Measurements from ENCODE around the gene CHST9. TPM values are rescaled to one million over a fixed set of nuclear protein-coding genes. Genes with fewer than 3 reads are reported as not detected.

The CHST9 gene
- total RNA-seq, 1 donor from 2014 or later: 0.49 TPM

DNA sequence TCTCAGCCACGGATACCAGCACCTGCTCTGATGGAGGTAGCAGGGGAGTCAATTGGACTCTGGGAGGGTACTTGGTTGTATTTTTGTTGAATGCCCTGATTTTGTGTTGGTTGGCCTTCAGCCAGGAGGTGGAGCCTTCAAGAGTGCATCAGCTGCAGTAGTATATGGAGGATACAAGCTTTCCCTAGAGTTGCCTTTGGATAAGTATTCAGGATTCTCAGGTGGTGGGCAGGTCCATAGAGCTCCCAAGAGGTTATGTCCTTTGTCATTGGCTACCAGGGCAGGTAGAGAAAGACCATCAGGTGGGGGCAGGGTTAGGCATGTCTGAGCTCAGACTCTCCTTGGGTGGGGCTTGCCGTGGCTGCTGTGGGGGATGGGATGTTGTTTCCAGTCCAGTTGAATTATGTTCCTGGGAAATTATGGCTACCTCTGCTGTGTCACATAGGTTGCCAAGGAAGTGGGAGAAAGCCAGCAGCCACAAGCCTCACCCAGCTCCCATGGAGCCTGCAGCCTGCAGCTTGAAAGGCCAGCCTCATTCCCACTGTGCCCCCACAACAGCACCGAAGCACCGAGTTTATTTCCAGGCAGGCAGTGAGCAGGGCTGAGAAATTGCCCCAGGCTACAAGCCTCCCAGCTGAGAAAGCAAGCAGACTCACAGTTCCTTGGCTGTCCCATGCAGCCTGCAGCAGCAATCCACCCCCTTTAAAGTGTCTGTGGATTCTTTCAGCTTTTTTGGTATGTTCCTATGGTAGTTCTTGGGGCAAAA is 38.6 kb upstream of the CHST9 start:
- peak; percentile 33 for DNase-seq (ENCODE audit: low read depth, low spot score)
- TF ChIP-seq, protein P1, sequence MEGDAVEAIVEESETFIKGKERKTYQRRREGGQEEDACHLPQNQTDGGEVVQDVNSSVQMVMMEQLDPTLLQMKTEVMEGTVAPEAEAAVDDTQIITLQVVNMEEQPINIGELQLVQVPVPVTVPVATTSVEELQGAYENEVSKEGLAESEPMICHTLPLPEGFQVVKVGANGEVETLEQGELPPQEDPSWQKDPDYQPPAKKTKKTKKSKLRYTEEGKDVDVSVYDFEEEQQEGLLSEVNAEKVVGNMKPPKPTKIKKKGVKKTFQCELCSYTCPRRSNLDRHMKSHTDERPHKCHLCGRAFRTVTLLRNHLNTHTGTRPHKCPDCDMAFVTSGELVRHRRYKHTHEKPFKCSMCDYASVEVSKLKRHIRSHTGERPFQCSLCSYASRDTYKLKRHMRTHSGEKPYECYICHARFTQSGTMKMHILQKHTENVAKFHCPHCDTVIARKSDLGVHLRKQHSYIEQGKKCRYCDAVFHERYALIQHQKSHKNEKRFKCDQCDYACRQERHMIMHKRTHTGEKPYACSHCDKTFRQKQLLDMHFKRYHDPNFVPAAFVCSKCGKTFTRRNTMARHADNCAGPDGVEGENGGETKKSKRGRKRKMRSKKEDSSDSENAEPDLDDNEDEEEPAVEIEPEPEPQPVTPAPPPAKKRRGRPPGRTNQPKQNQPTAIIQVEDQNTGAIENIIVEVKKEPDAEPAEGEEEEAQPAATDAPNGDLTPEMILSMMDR (conservative IDR thresholded peaks at IDR 0.05): no peak
- H3K27me3 Mint-ChIP-seq (ENCODE audit: low read depth): no peaks in the 10 kb centered on the region
- H3K27ac Mint-ChIP-seq (ENCODE audit: unreplicated experiment): no peak overlapping the region
- H3K4me1 Mint-ChIP-seq: peaks cover 20% of the 10 kb centered on the region
- peaks cover 14% of the 10 kb centered on the region for H3K9me3 Mint-ChIP-seq
- H3K4me3 Mint-ChIP-seq: no peak overlapping the region
- H3K36me3 Mint-ChIP-seq (ENCODE audit: low read depth): peaks cover 6% of the 10 kb centered on the region

DNA sequence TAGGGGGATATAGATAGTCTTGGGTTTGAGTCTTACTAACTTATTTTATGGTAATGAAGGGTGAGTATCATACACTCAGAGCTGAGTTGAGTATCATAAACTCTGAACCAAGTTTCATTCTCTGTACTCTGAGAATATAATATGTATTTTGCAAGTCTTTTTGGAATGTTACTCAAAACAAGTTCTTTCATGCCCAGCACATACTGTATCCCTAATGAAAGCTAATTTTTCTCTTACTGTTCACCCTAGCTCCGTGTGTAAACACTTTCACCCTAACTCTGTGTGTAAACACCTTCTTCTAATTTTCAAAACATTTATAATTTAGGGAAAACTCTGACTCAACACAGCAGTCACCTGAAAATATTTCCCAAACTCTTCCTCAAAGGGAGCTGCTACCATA is 29.7 kb upstream of the CHST9 start:
- Mint-ChIP-seq H3K4me3 (no peak overlapping the region), H3K9me3 (peaks cover 3% of the 10 kb centered on the region), H3K27me3 (ENCODE audit: low read depth) (no peaks in the 10 kb centered on the region), H3K36me3 (ENCODE audit: low read depth) (no peaks in the 10 kb centered on the region), H3K27ac (ENCODE audit: unreplicated experiment) (no peak overlapping the region), H3K4me1 (no peaks in the 10 kb centered on the region)
- TF ChIP-seq, protein P1 (conservative IDR thresholded peaks at IDR 0.05): no peak
- DNase-seq (ENCODE audit: low read depth, low spot score): no peak

DNA sequence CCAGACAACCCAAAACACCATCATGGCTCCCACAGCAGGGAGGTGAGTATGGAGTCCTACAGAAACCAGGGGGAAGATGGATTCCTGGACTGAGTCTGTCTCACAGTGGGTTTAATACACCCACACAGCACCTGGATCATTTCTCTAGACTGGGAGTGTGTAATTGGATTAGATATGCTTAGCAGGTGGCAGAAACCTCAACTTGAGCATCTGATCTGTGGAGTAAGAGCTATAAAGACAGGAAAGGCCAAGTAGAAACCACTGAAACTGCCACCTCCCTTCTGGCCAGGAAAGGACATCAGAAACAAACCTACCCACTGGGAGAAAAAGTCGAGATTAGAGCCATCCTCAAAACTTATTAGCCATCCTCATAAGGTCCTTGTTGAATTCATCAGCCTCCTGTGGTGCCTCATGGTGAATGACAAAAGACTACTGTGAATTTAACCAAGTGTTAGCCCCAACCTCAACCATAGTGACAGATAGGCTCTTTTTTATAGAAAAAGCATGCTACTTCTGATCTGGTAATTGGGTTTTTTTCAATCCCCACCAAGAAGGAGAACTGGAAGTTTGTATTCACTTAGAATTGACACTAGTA is 28.1 kb upstream of the CHST9 start:
- Mint-ChIP-seq H3K4me1 (no peaks in the 10 kb centered on the region), H3K27ac (ENCODE audit: unreplicated experiment) (no peak overlapping the region), H3K27me3 (ENCODE audit: low read depth) (no peaks in the 10 kb centered on the region), H3K9me3 (peaks cover 3% of the 10 kb centered on the region), H3K4me3 (no peak overlapping the region), H3K36me3 (ENCODE audit: low read depth) (no peaks in the 10 kb centered on the region)
- no peak for DNase-seq (ENCODE audit: low read depth, low spot score)
- TF ChIP-seq, protein P1 (conservative IDR thresholded peaks at IDR 0.05): no peak

DNA sequence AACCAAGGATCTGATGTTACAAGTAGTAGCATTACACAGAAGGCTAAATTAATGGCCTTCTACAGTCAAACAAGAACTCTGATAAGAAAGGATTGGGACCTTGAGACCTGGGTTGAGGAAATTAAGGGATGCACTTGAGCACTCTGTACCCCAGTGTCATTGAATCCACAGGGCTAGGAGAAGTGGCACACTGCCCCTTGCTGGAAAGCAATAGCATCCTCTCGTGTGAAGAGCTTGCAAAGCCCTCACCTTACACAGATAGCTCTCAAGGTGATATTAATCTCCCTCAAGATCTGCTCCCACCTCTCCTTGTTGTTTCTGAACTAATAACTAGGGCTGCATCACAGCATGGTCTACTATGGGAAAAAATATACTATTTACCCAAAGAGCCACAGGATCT is 26.5 kb upstream of the CHST9 start:
- Mint-ChIP-seq H3K9me3 (no peaks in the 10 kb centered on the region), H3K4me3 (no peak overlapping the region), H3K4me1 (no peaks in the 10 kb centered on the region), H3K27me3 (ENCODE audit: low read depth) (no peaks in the 10 kb centered on the region), H3K27ac (ENCODE audit: unreplicated experiment) (no peak overlapping the region), H3K36me3 (ENCODE audit: low read depth) (no peaks in the 10 kb centered on the region)
- no peak for DNase-seq (ENCODE audit: low read depth, low spot score)
- TF ChIP-seq, protein P1 (conservative IDR thresholded peaks at IDR 0.05): no peak

DNA sequence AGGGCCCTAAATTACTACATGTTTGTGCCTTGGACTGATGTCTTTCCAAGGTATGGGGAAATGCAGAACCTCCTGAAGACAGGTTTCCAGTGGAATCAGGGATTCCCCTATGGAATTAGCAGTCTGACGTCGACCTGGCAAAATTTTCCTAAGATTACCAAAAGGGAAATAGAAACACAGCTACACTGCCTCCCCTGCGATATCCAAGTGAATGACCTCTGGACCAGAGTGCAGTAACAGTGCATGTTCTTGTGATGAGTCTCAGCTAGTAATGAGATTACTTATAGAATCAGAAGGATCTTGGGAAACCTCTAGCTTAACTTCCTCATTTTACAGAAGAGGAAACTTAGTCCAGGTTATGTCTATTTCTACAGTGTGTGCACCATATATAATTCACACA is 21.3 kb upstream of the CHST9 start:
- Mint-ChIP-seq H3K4me1 (no peaks in the 10 kb centered on the region), H3K4me3 (no peak overlapping the region), H3K9me3 (no peaks in the 10 kb centered on the region), H3K36me3 (ENCODE audit: low read depth) (no peaks in the 10 kb centered on the region), H3K27ac (ENCODE audit: unreplicated experiment) (no peak overlapping the region), H3K27me3 (ENCODE audit: low read depth) (no peaks in the 10 kb centered on the region)
- DNase-seq (ENCODE audit: low read depth, low spot score): no peak
- TF ChIP-seq, protein P1 (conservative IDR thresholded peaks at IDR 0.05): no peak

All from neural crest cell (in vitro differentiated cells).